ENCODE measurements around the gene KLF2. TPM values are rescaled to one million over a fixed set of nuclear protein-coding genes. Genes with fewer than 3 reads are reported as not detected.

Gene KLF2
- polyA plus RNA-seq, 1 experiment: 1.8 TPM

- no peak for DNase-seq (ENCODE audit: low read depth)
- H3K36me3 ChIP-seq (ENCODE audit: control insufficient read depth, insufficient read depth, low read length): peaks cover 6% of the 10 kb centered on the region
- POLR2A ChIA-PET: interaction anchor here (0.6 to 1.0 kb wide), 3 partner anchors 9 to 14 kb away, joined by 3 to 15 read pairs (median 9); no protein-coding TSS in a partner anchor
- CTCF ChIA-PET: interaction anchor here (0.6 to 1.2 kb wide), 6 partner anchors 12 to 69 kb away, joined by 3 to 4 read pairs (median 3); no protein-coding TSS in a partner anchor
- no peaks in the 10 kb centered on the region; the same call in 1 of the 2 replicates for H3K27me3 ChIP-seq (ENCODE audit: control insufficient read depth, insufficient read depth, low read length)
- peak overlapping the region; percentile 68 for H3K4me3 ChIP-seq (ENCODE audit: low read depth, low read length)
- no peak for TF ChIP-seq CTCF (IDR thresholded peaks at IDR 0.05; ENCODE audit: insufficient read depth, low read depth, low read length)
Measured at GRCh38 chr19:16325161-16325527, 518 bp downstream of the KLF2 start.

GRCh38 chr19:16325641-16326400 is 1.2 kb downstream of the KLF2 start:
- Histone ChIP-seq H3K4me3 (ENCODE audit: low read depth, low read length) (peak overlapping the region; percentile 68), H3K27me3 (ENCODE audit: control insufficient read depth, insufficient read depth, low read length) (no peaks in the 10 kb centered on the region; the same call in 1 of the 2 replicates), H3K36me3 (ENCODE audit: control insufficient read depth, insufficient read depth, low read length) (peaks cover 6% of the 10 kb centered on the region)
- DNase-seq (ENCODE audit: low read depth): no peak
- no peak for TF ChIP-seq CTCF (IDR thresholded peaks at IDR 0.05; ENCODE audit: insufficient read depth, low read depth, low read length)
- ChIA-PET CTCF (interaction anchor here (0.6 to 1.2 kb wide), 2 partner anchors 33 to 52 kb away, joined by 3 to 4 read pairs; no protein-coding TSS in a partner anchor), POLR2A (interaction anchor here (0.6 kb wide), 1 partner anchor 13 kb away, joined by 3 read pairs; no protein-coding TSS in a partner anchor)

- DNase-seq (ENCODE audit: low read depth): no peak
- Histone ChIP-seq H3K27me3 (ENCODE audit: control insufficient read depth, insufficient read depth, low read length) (no peaks in the 10 kb centered on the region; the same call in 1 of the 2 replicates), H3K4me3 (ENCODE audit: low read depth, low read length) (peak overlapping the region; percentile 68), H3K36me3 (ENCODE audit: control insufficient read depth, insufficient read depth, low read length) (peaks cover 6% of the 10 kb centered on the region)
- CTCF ChIA-PET: no interaction called here
- POLR2A ChIA-PET: no interaction called here
- TF ChIP-seq CTCF (IDR thresholded peaks at IDR 0.05; ENCODE audit: insufficient read depth, low read depth, low read length): no peak
Measured at GRCh38 chr19:16326401-16327168, 2.0 kb downstream of the KLF2 start.

GRCh38 chr19:16327169-16327475 is 2.5 kb downstream of the KLF2 start:
- DNase-seq (ENCODE audit: low read depth): no peak
- CTCF ChIA-PET: interaction anchor here (1.7 to 2.1 kb wide), 2 partner anchors 56 to 59 kb away, joined by 8 to 10 read pairs; no protein-coding TSS in a partner anchor
- POLR2A ChIA-PET: no interaction called here
- Histone ChIP-seq H3K36me3 (ENCODE audit: control insufficient read depth, insufficient read depth, low read length) (peaks cover 6% of the 10 kb centered on the region), H3K27me3 (ENCODE audit: control insufficient read depth, insufficient read depth, low read length) (no peaks in the 10 kb centered on the region; the same call in 1 of the 2 replicates), H3K4me3 (ENCODE audit: low read depth, low read length) (no peak overlapping the region)
- no peak for TF ChIP-seq CTCF (IDR thresholded peaks at IDR 0.05; ENCODE audit: insufficient read depth, low read depth, low read length)

- no peak for TF ChIP-seq CTCF (IDR thresholded peaks at IDR 0.05; ENCODE audit: insufficient read depth, low read depth, low read length)
- DNase-seq (ENCODE audit: low read depth): no peak
- ChIA-PET POLR2A (interaction anchor here (1.4 kb wide), 1 partner anchor 11 kb away, joined by 3 read pairs; no protein-coding TSS in a partner anchor), CTCF (interaction anchor here (0.6 to 2.1 kb wide), 3 partner anchors 13 to 59 kb away, joined by 3 to 10 read pairs (median 8); no protein-coding TSS in a partner anchor)
- H3K27me3 ChIP-seq (ENCODE audit: control insufficient read depth, insufficient read depth, low read length): no peaks in the 10 kb centered on the region; the same call in 1 of the 2 replicates
- peaks cover 6% of the 10 kb centered on the region for H3K36me3 ChIP-seq (ENCODE audit: control insufficient read depth, insufficient read depth, low read length)
- H3K4me3 ChIP-seq (ENCODE audit: low read depth, low read length): no peak overlapping the region
Measured at GRCh38 chr19:16327501-16327900, 2.9 kb downstream of the KLF2 start.
